Left kidney (tissue), 2 donors: ENCODE measurements around the gene COL26A1. TPM values are rescaled to one million over a fixed set of nuclear protein-coding genes. Genes with fewer than 3 reads are reported as not detected.
A peak's percentile ranks its signal among the peaks of the same experiment; 100 is the strongest.
"Not testable (repeated sequence)": the region's sequence is repeated elsewhere in the genome, so short reads cannot be mapped to it uniquely, and the experiment has no call there.

Source experiments
- DNase-seq: peaks from one replicate; pipeline ENCODE4 v3.0.0-alpha.2; 2013
- polyA plus RNA-seq: library from polyadenylated mRNA; unstranded; fragments of 120-200 nt; gene quantifications from one replicate; pipeline ENCODE4 v1.2.1, GENCODE V29; 2013; ENCODE audit not compliant: insufficient read length

Gene COL26A1
- polyA plus RNA-seq, 1 donor: 22.5 TPM

DNA sequence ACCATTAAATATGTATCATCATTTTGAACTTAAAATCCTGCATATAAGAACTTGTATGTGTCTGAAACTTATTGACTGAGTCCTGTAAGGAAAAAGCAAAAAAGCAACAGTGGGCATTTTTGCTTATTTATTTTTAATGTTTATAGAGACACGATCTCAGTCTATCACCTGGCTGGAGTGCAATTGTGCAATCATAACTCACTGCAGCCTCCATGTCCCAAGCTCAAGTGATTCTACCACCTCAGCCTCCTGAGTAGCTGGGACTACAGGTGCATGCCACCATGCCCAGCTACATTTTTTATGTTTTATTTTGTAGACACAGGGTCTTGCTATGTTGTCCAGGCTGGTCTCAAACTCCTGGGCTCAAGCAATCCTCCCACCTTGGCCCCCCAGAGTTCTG, 234.2 kb downstream of the COL26A1 start:
- no peak for DNase-seq

DNA sequence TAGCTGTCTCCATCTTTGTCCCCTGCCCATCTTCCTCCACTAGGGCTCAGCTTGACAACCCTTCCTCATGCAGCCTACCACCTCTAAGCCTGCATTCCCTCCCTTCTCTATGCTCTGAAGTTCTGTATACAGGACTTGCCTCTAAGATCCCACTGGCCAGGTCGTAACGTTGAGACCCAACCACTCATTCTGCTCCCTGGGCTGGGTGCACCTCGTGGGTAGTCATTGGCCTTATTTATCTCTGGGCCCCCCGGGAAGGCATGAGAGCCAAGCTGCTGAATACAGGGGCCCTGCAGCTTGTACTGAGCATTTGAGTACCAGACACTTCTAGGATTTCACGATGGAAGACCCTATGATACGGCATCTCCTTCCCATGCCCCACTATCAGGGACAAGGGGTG, 235.3 kb downstream of the COL26A1 start:
- DNase-seq: no peak

DNA sequence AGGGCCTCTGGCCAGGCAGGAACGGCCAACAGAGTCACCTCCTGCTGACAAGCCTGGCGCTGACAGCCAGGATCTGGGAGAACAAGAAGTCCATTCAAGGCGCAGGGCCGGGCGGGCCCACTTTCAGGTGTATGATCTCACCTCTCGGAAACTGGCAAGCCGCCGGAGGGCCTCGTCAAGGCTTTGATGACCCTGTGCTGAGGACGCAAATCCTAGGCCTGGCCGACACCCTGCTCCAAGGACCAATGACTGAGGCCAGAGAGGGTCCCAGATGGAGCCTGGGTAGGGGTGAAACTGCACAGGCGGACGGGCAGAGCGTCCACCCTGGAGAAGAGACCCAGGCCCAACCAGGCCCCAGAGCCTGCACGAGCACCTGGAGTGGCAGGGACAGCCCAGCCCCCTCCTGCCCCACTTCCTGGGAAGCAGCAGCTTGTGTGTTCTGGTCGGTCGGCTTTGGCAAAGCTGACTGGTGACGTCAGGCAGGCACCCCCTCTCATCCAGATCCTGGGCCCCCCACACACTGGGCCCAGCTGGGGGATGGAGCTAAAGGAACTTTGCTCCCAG, 235.8 kb downstream of the COL26A1 start:
- DNase-seq: no peak

DNA sequence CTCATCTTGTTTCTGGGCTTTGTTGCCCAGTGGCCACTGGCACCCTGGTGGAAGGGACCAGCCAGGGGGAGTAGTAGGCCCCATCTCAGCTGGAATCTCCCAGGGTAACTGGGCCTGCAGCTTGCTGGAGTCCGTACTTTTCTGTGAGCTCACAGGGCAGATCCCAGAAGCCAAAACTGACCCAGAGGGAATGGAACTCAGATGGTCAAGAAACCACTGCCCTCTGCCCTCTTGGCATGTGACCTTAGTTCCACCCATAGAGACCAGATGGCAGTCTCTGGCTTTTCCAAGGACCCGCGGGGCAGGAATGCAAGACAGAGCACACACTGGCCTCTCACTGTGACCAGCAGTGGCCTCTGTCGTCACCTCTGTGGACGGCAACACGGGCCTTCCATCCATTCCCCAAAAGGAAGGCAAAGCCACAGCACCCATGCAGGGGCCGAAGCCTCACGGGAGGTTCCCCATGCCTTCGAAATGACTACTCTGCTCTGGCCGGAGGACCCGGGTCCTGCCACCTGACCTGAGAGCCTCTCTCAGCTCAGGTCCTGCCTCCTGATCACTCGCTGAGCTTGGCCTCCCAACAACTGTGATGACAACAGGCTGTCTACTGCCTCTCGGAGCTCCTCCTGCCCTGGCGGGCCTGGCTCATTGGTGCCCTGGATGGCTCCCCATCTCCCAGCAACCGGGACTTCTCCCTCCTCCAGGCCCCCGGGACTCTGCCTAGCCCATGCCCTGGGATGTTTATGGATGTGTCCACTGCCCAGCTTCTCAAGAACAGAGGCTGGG, 236.5 kb downstream of the COL26A1 start:
- no peak for DNase-seq

DNA sequence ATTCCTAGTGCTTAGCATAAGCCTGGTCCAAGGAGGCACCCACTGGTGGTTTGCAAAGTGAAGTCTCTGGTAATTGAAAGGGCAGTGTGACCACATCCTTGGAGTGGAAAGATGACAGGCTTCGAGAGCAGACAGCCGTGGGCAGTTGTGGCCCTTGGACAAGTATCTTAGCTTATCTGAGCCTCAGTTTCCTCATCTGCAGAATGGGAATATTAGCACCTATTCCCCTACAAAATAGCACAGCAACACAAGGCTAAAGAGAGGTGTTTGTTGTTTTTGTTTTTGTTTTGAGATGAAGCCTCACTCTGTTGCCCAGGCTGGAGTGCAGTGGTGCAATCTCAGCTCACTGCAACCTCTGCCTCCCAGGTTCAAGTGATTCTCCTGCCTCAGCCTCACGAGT, 237.1 kb downstream of the COL26A1 start:
- no peak for DNase-seq

DNA sequence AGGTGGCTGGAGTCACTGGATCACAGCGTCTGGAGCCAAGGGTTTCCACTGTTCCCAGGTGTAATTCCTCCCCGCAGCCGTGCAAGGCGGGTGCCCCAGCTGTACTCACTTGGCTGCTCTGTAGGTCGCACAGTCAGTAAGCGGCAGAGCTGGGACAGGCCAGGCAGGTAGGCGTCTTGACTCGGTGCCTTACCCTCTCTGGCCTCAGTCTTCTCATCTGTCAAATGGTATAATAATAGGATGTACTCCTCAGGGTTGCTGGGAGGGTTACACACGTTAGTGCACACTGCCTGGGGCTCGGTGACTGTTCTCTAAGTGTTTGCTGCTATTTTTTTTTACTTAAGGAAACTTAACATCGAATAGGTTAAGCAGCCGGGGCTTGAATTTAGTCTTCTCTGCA, 239.4 kb downstream of the COL26A1 start:
- no peak for DNase-seq

DNA sequence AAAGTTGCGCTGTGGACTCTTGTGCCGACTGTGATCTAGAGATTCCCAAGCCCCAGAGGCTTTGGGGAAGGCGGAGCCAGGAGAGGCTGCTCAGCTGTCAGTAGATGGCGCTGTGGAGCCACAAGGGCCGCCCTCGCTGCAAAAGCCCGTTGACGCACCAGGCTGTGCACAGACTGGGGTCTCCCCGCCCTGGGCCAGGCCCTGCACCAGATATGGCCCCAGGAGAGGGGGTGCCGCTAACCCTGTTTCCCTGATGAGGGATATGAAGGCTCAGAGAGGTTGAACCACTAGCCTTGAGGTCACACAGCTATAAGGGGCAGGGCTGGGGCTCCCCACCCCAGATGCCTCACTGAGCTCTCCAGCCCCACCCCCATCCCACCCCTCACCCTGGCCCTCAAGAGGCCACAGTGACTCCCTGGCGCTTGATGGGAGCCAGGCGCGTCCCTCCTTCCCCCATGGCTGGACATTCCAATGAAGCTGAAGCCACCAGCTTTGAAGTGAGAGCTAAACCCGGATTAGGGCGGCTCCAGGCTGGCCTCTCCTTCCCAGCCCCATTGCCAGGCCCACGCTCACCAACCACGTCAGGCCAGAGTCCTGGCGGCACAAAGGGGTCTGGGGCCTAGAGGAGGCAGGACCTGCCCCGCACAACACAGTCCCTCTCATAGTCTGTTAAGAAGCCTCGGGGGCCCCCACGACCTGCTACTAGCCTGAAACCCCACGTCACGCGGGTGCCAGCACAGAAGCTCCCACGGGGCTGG, 240.0 kb downstream of the COL26A1 start:
- DNase-seq: peak; percentile 81

DNA sequence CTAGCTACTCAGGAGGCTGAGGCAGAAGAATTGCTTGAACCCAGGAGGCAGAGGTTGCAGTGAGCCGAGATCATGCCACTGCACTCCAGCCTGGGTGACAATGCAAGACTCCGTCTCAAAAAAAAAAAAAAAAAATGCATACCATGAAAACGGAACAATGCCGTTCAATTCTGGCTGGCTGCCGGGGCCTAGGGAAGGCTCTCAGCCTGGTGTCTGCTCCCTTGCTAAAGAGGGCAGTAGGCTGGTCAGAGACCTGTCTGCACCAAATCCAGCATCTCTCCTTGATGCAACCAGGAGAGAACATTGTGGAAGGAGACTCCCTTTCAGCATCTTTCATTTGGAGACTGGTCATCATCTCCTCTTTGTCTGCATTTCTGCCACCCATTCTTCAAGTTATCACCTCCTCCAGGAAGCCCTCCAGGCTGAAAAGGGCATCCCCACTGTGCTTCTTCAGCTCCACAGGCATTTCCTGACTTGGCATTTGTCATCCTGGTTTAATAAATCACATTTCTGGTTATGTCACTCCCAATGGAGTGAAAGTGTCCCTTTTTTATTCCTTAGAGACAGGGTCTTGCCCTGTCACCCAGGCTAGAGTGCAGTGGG, 241.8 kb downstream of the COL26A1 start:
- no peak for DNase-seq

DNA sequence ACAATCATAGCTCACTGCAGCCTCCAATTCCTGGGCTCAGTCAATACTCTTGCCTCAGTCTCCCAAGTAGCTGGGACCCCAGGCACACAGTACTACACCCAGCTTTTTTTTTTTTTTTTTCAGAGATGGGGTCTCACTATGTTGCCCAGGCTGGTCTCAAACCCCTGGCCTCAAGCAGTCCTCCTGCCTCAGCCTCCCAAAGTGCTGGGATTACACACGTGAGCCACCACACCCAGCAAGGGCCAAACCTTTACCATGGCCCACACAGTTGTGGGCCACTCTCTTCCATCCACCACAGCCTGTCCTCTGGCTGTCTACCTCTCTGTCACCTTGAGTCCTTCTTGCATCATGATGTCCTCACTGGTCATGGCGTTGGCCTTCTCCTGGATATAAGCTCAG, 242.3 kb downstream of the COL26A1 start:
- not testable (repeated sequence) for DNase-seq

GRCh38 chr7:101605611-101606497, 243.2 kb downstream of the COL26A1 start:
- no peak for DNase-seq

GRCh38 chr7:101606498-101606923, 243.8 kb downstream of the COL26A1 start:
- no peak for DNase-seq

Other genes starting within 250 kb of the COL26A1 start
- gene SERPINE1, start 235.8 kb upstream of the COL26A1 start, polyA plus RNA-seq: 1.1 TPM
- gene AP1S1, start 208.4 kb upstream of the COL26A1 start, polyA plus RNA-seq: 66.7 TPM
- 0.20 TPM for gene VGF, start 197.3 kb upstream of the COL26A1 start, polyA plus RNA-seq
- gene NAT16, start 182.6 kb upstream of the COL26A1 start, polyA plus RNA-seq: not detected
- gene MOGAT3, start 161.8 kb upstream of the COL26A1 start, polyA plus RNA-seq: 0.90 TPM
- 50.1 TPM for gene PLOD3, start 145.3 kb upstream of the COL26A1 start, polyA plus RNA-seq
- 55.8 TPM for gene ZNHIT1, start 144.7 kb upstream of the COL26A1 start, polyA plus RNA-seq
- gene CLDN15, start 125.1 kb upstream of the COL26A1 start, polyA plus RNA-seq: 12.1 TPM
- gene FIS1, start 117.8 kb upstream of the COL26A1 start, polyA plus RNA-seq: 130 TPM
- gene IFT22, start 41.1 kb upstream of the COL26A1 start, polyA plus RNA-seq: 69.8 TPM